GM12801 (cell line): ENCODE data around the gene TICAM2.

Experiments used
- CTCF ChIP-seq: IDR thresholded peaks from one replicate; pipeline ENCODE4 v1.5.1; 2011; ENCODE audit warnings: control low read depth; ENCODE audit not compliant: insufficient read length; ENCODE audit errors: extremely low read depth

Gene TICAM2, protein sequence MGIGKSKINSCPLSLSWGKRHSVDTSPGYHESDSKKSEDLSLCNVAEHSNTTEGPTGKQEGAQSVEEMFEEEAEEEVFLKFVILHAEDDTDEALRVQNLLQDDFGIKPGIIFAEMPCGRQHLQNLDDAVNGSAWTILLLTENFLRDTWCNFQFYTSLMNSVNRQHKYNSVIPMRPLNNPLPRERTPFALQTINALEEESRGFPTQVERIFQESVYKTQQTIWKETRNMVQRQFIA

GRCh38 chr5:115601701-115602590, at the start of gene TICAM2:
TSS of gene TICAM2 (minus strand) at chr5:115602479. CDS start at chr5:115581256, 21,223 bp downstream.
- no peak for TF ChIP-seq CTCF

DNA sequence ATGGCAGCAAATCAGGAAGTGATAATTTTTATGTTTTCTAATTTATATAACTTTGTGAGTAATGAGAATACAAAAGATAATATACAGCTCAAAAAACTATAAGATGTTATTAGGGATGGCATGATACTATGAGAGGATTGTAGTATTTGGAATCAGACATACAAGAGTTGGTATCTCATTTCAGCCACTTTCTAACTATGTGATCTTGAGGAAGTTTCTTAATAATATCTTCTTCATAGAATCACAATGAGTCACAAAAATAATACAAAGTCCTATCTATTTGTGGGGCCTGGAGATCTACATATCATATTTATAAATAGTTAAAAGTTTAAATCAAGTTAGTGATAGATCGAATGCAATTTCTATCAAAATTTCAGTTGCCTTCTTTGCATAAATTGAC, 47.3 kb upstream of the TICAM2 start:
- no peak for TF ChIP-seq CTCF

DNA sequence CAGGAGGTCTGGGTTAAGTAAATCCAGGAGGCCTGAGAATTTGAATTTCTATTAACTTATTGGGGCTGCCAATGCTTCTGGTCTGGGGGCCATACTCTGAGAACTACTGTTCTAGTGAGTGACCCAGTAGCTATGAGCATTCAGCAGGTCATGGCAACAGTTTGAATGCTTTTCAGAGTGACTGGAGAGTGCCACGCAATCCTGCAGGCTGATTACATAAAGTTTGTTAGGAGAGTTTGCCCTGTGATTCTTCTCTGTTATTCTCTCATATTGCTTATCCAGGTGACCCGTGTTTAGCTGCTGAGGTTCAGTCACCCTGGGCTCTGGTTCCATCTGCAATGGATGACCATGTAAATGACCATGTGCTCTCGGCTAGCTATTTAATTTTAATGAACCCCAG, 45.8 kb upstream of the TICAM2 start:
- TF ChIP-seq CTCF, result no peak

- TF ChIP-seq CTCF, result no peak
Measured at GRCh38 chr5:115644046-115644445, 41.8 kb upstream of the TICAM2 start.

GRCh38 chr5:115641948-115642347, 39.7 kb upstream of the TICAM2 start:
- TF ChIP-seq CTCF, result no peak

DNA sequence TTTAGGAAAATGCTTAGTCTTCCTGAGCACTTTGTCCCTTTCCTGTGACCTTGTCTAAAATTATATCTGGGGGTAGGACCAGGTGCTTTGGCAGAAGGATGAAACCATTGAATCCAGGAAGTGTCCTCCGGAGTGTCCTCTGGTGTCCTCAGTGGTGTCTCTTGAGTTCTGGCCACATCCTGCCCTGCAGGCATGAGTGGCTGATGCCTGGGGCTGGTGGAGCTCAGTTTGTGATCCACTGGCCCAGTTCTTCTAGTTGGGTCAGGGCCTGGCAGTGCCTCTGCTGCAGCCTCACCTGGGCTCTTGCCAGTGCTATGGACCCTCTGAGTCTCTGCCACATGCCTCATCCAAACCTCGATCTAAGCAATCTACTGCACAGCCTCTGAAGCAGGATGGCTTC, 38.0 kb upstream of the TICAM2 start:
- no peak for TF ChIP-seq CTCF

GRCh38 chr5:115639377-115639776, 37.1 kb upstream of the TICAM2 start:
- no peak for TF ChIP-seq CTCF
